Stomach (tissue), 9 donors: Measurements from ENCODE around the gene HORMAD2. TPM values are rescaled to one million over a fixed set of nuclear protein-coding genes. Genes with fewer than 3 reads are reported as not detected.
"Not testable (repeated sequence)": the region's sequence is repeated elsewhere in the genome, so short reads cannot be mapped to it uniquely, and the experiment has no call there.

Experiments used
- DNase-seq, 2 donors: peaks; one replicate each; pipeline versions ENCODE4 v3.0.0 to v3.0.0-alpha.2; 2013 to 2019
- H3K27ac ChIP-seq, 5 donors: fragments of 200-600 bp in 4 of 5; sonication (generic) in 4 of 5; one replicate each; pipeline ENCODE4 v1.5.1; 2013 to 2019; ENCODE audit warnings: mild to moderate bottlenecking in 1 of 5, moderate library complexity in 1 of 5
- H3K27me3 ChIP-seq, 3 donors: fragments of 200-600 bp; sonication (generic); one replicate each; pipeline ENCODE4 v1.5.1; 2017 to 2019; ENCODE audit warnings: mixed run types in 1 of 3
- H3K36me3 ChIP-seq, 4 donors: fragments of 200-600 bp; sonication (generic); 1 replicate in 3 of 4; 2 replicates in 1 of 4; pipeline ENCODE4 v1.5.1; 2016 to 2019
- H3K4me1 ChIP-seq, 4 donors: fragments of 200-600 bp; sonication (generic); one replicate each; pipeline ENCODE4 v1.5.1; 2016 to 2019
- H3K4me3 ChIP-seq, 4 donors: fragments of 200-600 bp; sonication (generic) in 3 of 4; one replicate each; pipeline ENCODE4 v1.5.1; 2016 to 2019; ENCODE audit warnings: mild to moderate bottlenecking in 1 of 4
- H3K9me3 ChIP-seq, 4 donors: fragments of 200-600 bp; sonication (generic); one replicate each; pipeline ENCODE4 v1.5.1; 2016 to 2019
- CTCF ChIP-seq, 7 experiments: fragments of 450-650 bp in 4 of 7; fragments of 200-600 bp in 3 of 7; sonication (generic) in 3 of 7; IDR thresholded peaks; one replicate each; pipeline ENCODE4 v1.5.1; 2016 to 2019; ENCODE audit warnings: antibody characterized with exemption in 7 of 7, control low read depth in 2 of 7, mild to moderate bottlenecking in 1 of 7
- EP300 ChIP-seq: sonication (generic); formaldehyde crosslinking; IDR thresholded peaks from one replicate; pipeline ENCODE4 v1.6.1; 2017; ENCODE audit warnings: antibody characterized with exemption
- POLR2A ChIP-seq, 4 donors: fragments of 450-650 bp; IDR thresholded peaks; one replicate each; pipeline ENCODE4 v1.6.1; 2016; ENCODE audit warnings: antibody characterized with exemption in 4 of 4, control low read depth in 2 of 4, mild to moderate bottlenecking in 1 of 4, moderate library complexity in 1 of 4
- POLR2AphosphoS5 ChIP-seq, 3 donors: sonication (generic); formaldehyde crosslinking; IDR thresholded peaks; one replicate each; pipeline ENCODE4 v1.6.1; 2016; ENCODE audit warnings: antibody characterized with exemption in 3 of 3
- WGBS, 5 donors: extraction: QIAGEN DNeasy Blood & Tissue Kit in 3 of 5; methylation state at CpG; one replicate each; pipeline versions ENCODE4 v1.1.5 to v1.1.7; 2013 to 2018; 5-methylcytosine and 5-hydroxymethylcytosine counted together
- intact Hi-C: fragments of 100-400 bp; cut with DNase I; formaldehyde crosslinking; loops from one replicate; pipeline ENCODE4 v1.15.1; 2023; ENCODE audit warnings: low total_unique reads
- polyA plus RNA-seq, 3 donors: library from polyadenylated mRNA; stranded (reverse); fragments of 200-250 nt; gene quantifications; one replicate each; pipeline ENCODE4 v1.2.3, GENCODE V29; 2013
- total RNA-seq, 5 donors: library from RNA; depleted of rRNA; stranded (reverse); fragments of >200 nt; gene quantifications; one replicate each; pipeline versions ENCODE4 v1.1.0 to v1.2.3, GENCODE V29; 2014 to 2016
- donor health status: healthy with polysubstance abuse.
- donor health status: Bipolar disorder and iron deficiency.
- donor health status: healthy.

The HORMAD2 gene
- total and polyA plus RNA-seq, 8 donors = not detected

- H3K4me1 ChIP-seq = peaks cover 0 to 11% (median 0%) of the 10 kb centered on the region in 4 donors
- DNase-seq = no peak
- intact Hi-C loops = no loop called here
- H3K9me3 ChIP-seq = peaks cover 0 to 5% (median 0%) of the 10 kb centered on the region in 4 donors
- H3K4me3 ChIP-seq = no peak overlapping the region
- TF ChIP-seq POLR2A (IDR thresholded peaks at IDR 0.05) = no peak
- TF ChIP-seq CTCF (IDR thresholded peaks at IDR 0.05) = no peak
- TF ChIP-seq EP300 = no peak
- no peak for TF ChIP-seq POLR2AphosphoS5 (IDR thresholded peaks at IDR 0.05)
- 47 to 71% (median 60%) methylated on average over 1 of the region's 1 CpG for WGBS, 5 donors
- no peaks in the 10 kb centered on the region for H3K36me3 ChIP-seq
- H3K27ac ChIP-seq = no peak overlapping the region
- peaks cover 0 to 5% (median 0%) of the 10 kb centered on the region in 3 donors for H3K27me3 ChIP-seq
Observed at GRCh38 chr22:30089655-30089974, 9.4 kb downstream of the HORMAD2 start.

- H3K36me3 ChIP-seq = no peaks in the 10 kb centered on the region
- DNase-seq = no peak
- 67 to 84% (median 82%) methylated on average over 1 of the region's 1 CpG for WGBS, 5 donors
- peaks cover 0 to 5% (median 0%) of the 10 kb centered on the region in 3 donors for H3K27me3 ChIP-seq
- intact Hi-C loops = no loop called here
- TF ChIP-seq POLR2AphosphoS5 (IDR thresholded peaks at IDR 0.05) (no peak), CTCF (IDR thresholded peaks at IDR 0.05) (no peak), POLR2A (IDR thresholded peaks at IDR 0.05) (no peak), EP300 (no peak)
- no peak overlapping the region for H3K4me3 ChIP-seq
- H3K27ac ChIP-seq = no peak overlapping the region
- H3K9me3 ChIP-seq = peaks cover 0 to 5% (median 0%) of the 10 kb centered on the region in 4 donors
- peaks cover 0 to 11% (median 0%) of the 10 kb centered on the region in 4 donors for H3K4me1 ChIP-seq
Observed at GRCh38 chr22:30092686-30093085, 12.4 kb downstream of the HORMAD2 start.

GRCh38 chr22:30094804-30095203 is 14.5 kb downstream of the HORMAD2 start:
- H3K9me3 ChIP-seq = peaks cover 0 to 5% (median 0%) of the 10 kb centered on the region in 4 donors
- peaks cover 0 to 5% (median 0%) of the 10 kb centered on the region in 3 donors for H3K27me3 ChIP-seq
- WGBS, 5 donors = 88 to 92% (median 90%) methylated on average over 1 of the region's 1 CpG
- no peak for DNase-seq
- no peak overlapping the region for H3K27ac ChIP-seq
- H3K36me3 ChIP-seq = no peaks in the 10 kb centered on the region
- TF ChIP-seq EP300 (no peak), CTCF (IDR thresholded peaks at IDR 0.05) (no peak), POLR2A (IDR thresholded peaks at IDR 0.05) (no peak), POLR2AphosphoS5 (IDR thresholded peaks at IDR 0.05) (no peak)
- intact Hi-C loops = no loop called here
- H3K4me3 ChIP-seq = no peak overlapping the region
- no peaks in the 10 kb centered on the region for H3K4me1 ChIP-seq

- Histone ChIP-seq H3K36me3 (no peaks in the 10 kb centered on the region), H3K9me3 (peaks cover 0 to under 1% (median 0%) of the 10 kb centered on the region in 4 donors), H3K27ac (no peak overlapping the region), H3K4me1 (no peaks in the 10 kb centered on the region), H3K4me3 (no peak overlapping the region), H3K27me3 (peaks cover 0 to 2% (median 0%) of the 10 kb centered on the region in 3 donors)
- no peak for DNase-seq
- no peak for TF ChIP-seq POLR2A (IDR thresholded peaks at IDR 0.05)
- no peak for TF ChIP-seq POLR2AphosphoS5 (IDR thresholded peaks at IDR 0.05)
- TF ChIP-seq CTCF (IDR thresholded peaks at IDR 0.05) = no peak
- no peak for TF ChIP-seq EP300
- WGBS, 5 donors = 0 to 43% (median 35%) methylated on average over 1 of the region's 1 CpG
- intact Hi-C loops = no loop called here
Observed at GRCh38 chr22:30097861-30098260, 17.6 kb downstream of the HORMAD2 start.

- H3K27me3 ChIP-seq, DNase-seq, intact Hi-C loops, H3K4me1 ChIP-seq, H3K27ac ChIP-seq, H3K36me3 ChIP-seq, H3K9me3 ChIP-seq, H3K4me3 ChIP-seq: not testable (repeated sequence)
- 47 to 53% (median 52%) methylated on average over 2 of the region's 2 CpGs for WGBS, 5 donors
Observed at GRCh38 chr22:30100770-30101169, 20.5 kb downstream of the HORMAD2 start.
